Choroid plexus epithelial cell (primary cell): ENCODE results near the gene HERC2.
A peak's percentile ranks its signal among the peaks of the same experiment; 100 is the strongest.

Experiments used
- DNase-seq: peaks from one replicate; pipeline ENCODE4 v3.0.0-alpha.2; 2010; ENCODE audit warnings: low read depth
- H3K4me3 ChIP-seq: 2 replicates; pipeline ENCODE4 v1.5.1; 2011; ENCODE audit warnings: low read depth, mild to moderate bottlenecking, control low read depth, low read length, moderate library complexity
- TF ChIP-seq, protein P1 (sequence below): conservative IDR thresholded peaks from 2 replicates; pipeline ENCODE4 v1.5.1; 2011; ENCODE audit warnings: low read depth, mild to moderate bottlenecking, control low read depth, inconsistent platforms, low read length, moderate library complexity

Gene HERC2

GRCh38 chr15:28091313-28091712 is 230.7 kb downstream of the HERC2 start:
- TF ChIP-seq, protein P1, sequence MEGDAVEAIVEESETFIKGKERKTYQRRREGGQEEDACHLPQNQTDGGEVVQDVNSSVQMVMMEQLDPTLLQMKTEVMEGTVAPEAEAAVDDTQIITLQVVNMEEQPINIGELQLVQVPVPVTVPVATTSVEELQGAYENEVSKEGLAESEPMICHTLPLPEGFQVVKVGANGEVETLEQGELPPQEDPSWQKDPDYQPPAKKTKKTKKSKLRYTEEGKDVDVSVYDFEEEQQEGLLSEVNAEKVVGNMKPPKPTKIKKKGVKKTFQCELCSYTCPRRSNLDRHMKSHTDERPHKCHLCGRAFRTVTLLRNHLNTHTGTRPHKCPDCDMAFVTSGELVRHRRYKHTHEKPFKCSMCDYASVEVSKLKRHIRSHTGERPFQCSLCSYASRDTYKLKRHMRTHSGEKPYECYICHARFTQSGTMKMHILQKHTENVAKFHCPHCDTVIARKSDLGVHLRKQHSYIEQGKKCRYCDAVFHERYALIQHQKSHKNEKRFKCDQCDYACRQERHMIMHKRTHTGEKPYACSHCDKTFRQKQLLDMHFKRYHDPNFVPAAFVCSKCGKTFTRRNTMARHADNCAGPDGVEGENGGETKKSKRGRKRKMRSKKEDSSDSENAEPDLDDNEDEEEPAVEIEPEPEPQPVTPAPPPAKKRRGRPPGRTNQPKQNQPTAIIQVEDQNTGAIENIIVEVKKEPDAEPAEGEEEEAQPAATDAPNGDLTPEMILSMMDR, result no peak
- no peak overlapping the region for H3K4me3 ChIP-seq
- DNase-seq, result no peak

- peak; percentile 72 for DNase-seq
- H3K4me3 ChIP-seq, result no peak overlapping the region
- TF ChIP-seq, protein P1, result peak; percentile 83
Observed at GRCh38 chr15:28086175-28086703, 235.7 kb downstream of the HERC2 start.

- DNase-seq, result no peak
- H3K4me3 ChIP-seq, result no peak overlapping the region
- TF ChIP-seq, protein P1, result no peak
Observed at GRCh38 chr15:28085489-28086174, 236.3 kb downstream of the HERC2 start.

DNA sequence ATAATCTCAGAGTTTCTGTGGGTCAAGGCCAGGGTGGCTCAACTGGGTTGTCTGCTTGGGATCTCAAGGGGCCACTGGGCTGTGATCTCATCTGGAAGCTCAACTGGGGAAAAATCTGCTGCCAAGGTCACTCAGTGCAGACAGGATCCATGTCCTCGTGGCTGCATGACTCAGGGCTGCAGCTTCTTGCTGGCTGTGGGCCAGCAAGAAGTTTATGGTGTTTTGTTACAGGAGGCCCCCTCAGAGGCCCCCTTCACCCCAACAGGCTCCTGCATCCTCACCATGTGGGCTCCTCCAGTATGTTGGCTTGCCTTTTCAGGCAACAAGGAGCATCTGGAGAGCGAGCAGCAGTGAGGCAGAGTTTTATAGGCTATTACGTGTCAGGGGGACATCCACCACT is 237.4 kb downstream of the HERC2 start:
- peak; percentile 58 for DNase-seq
- H3K4me3 ChIP-seq, result no peak overlapping the region
- TF ChIP-seq, protein P1, result no peak

- DNase-seq, result no peak
- H3K4me3 ChIP-seq, result no peak overlapping the region
- TF ChIP-seq, protein P1, result no peak
Observed at GRCh38 chr15:28082891-28083684, 238.9 kb downstream of the HERC2 start.

- TF ChIP-seq, protein P1, result no peak
- H3K4me3 ChIP-seq, result no peak overlapping the region
- DNase-seq, result no peak
Observed at GRCh38 chr15:28081594-28081993, 240.4 kb downstream of the HERC2 start.
